SK-N-DZ (cell line): ENCODE results near the gene AMER2.

Source experiments
- DNase-seq: peaks from one replicate; pipeline ENCODE4 v3.0.0-alpha.2; 2015; ENCODE audit warnings: low spot score

The AMER2 gene

GRCh38 chr13:25151626-25152195 is 20.4 kb downstream of the AMER2 start:
- no peak for DNase-seq

GRCh38 chr13:25149711-25150110 is 22.4 kb downstream of the AMER2 start:
- DNase-seq: no peak

GRCh38 chr13:25148402-25148771 is 23.7 kb downstream of the AMER2 start:
- DNase-seq: no peak

GRCh38 chr13:25147638-25148401 is 24.3 kb downstream of the AMER2 start:
- DNase-seq: no peak

GRCh38 chr13:25143706-25144105 is 28.4 kb downstream of the AMER2 start:
- no peak for DNase-seq

DNA sequence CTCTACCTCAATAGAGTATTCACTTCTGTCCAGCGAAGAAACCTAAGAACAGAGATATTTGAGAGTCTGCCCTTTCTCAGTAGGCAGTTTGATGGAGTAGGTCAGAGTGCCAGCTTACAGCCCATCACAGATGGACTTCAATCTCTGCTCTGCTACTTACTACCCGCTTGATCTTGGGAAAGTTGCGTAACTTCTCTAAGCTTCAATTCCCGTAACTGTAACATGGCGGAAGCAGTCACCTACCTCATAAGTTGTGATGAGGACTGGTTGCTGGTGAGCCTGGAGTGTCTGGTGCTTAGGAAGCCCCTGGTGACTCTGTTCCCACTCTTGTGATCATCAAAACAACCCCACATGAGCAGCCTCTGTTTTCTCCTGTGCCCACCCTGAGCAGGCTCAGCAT is 31.0 kb downstream of the AMER2 start:
- DNase-seq: no peak

DNA sequence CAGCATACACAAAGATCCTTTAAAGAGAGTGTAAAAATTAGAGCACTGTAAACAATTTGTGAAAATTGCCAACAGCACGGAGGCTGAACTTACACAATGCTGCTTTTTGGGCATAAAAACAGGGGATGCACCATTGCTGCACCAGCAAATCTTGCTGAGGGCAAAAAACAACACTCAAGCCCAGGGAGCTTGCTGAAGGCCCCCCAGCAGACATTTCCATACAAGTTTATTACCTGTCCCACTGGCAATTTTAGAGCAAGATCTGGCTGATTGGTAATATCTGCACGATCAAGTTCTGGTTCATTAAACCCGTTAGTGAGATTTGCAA is 34.3 kb downstream of the AMER2 start:
- DNase-seq: no peak

DNA sequence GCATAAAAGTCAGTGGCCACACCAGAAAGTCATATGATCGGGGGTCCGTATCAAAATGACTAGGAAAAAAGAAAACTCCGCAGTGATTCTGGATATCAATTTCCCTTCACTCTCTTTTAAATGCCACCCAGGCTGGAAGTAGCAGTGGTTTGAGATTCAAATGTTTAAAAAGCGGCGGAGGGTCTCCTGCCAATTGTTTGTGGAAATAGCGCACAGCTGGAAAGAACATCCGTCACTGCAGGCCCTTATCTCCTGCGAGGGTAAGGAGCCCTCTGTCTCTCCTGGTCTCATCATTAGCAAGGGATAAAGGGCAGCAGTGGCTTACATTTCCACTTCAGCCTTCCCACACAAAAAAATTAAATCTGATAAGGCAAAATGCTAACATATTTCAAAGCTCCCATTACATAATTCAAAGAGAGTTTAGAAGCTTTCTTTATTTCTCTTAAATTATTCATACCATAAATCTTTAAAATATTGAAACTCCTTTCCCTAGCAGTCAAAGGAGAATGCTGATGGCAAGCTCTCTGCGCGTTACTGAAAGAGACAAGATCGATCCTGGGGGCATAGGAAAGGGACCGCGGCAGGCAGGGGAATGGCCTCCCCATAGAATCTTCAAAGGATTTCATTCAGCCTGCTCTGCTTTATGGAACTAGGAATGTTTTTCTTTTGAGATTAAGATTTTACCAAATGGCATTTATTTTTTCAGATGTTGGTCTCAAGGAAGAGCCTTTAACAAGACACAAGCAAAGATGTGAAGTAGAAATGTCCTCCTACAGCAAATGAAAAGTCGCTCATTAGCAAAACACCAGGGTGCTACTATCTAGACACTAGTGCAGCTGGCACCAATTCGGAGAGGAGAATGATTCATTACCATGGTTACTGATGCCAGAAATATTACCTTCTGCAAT is 35.0 kb downstream of the AMER2 start:
- DNase-seq: no peak

- no peak for DNase-seq
Measured at GRCh38 chr13:25135896-25136295, 36.2 kb downstream of the AMER2 start.

DNA sequence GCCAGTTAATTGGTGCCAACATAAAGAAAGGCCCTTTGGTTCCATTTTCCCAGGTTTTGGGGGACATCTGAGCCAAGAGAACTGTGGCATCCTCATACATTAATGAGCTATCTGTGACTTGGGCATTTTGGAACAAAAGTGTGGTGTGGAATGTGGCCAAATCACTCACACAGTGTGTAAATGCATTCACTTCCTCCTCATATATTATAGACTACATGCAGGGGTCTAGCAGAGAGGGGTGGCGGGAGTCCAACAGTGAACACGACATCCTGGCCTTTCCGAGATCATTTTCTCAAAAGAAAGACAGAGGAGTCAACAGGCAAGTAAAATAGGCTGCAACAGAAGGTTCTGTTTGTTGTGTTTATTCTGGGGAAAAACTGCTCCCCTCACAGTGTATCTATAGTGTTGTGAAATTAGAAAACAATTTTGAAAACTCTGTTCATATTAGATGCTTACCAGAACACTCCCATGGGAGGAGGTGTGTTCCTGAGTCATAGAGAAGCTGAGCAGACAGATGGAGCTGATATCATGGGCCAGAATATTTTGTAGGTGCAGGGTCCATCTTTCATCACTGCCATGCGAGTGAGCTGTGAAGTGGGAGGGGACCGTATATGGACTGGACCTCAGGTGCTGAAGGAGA is 39.2 kb downstream of the AMER2 start:
- DNase-seq: no peak

DNA sequence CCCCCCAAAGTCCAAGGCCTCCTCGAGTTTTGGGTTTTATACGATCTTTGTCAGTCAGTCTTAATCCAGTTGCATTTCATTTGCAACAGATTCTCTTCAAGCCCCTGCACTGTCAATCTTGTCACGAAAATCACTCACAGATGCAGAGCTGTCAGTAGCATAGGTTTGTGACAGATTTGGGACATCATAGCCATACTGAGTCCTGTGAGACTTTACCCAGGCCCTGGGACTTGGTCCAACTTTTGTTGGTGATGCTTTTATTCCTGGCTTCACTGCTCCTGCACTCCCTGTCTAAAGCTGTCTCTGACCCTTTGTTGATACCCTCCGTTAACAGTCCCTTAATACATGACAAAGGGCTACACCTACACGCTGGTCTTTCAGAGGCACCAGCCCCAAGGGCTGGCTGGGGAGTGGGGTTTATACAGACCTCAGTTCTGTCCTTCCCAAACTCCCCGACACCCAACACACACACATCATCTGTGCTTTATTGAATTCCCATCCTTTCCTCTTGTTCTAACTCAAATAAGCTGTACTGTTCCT is 40.1 kb downstream of the AMER2 start:
- DNase-seq: no peak

DNA sequence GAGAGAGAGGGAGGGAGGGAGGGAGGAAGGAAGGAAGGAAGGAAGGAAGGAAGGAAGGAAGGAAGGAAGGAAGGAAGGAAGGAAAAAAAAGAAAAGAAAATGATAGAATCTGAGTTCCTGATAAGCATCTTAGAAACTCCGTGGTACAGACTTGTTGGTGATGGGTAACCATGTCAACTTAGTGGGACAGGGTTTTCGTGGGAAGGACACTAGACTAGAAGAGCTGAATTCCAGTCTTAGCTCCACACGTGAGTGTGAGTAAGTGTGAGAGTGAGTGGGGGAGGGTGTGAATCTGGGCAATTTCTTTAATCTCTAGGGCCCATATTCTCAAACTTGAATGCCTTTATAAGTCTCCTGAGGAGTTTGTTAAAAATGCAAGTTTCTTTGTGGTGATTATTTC is 41.1 kb downstream of the AMER2 start:
- no peak for DNase-seq

DNA sequence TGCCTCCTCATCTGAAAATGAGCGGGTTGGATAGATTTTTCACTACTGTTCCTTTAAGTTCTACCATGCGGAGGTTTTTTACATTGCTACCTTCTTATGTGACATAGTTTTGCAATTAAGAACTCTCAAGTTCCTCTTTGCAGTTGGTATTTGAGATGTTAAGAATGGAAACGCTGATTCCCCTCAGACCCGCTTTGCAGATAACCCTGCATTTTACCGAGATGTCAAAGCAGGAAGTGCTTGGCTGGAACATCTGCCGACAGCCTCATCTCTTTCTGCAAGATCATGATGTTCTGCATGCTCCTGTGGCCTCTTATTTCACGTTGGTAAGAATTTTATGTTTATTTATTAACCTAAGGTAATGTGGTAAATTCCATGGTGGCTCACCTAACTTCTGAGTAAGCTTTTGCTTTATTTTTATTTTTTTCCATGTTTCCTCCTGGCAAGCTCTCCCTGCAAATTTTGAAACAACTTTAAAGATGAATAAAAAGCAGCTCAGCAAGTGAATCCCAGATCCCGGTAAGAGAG is 53.6 kb downstream of the AMER2 start:
- DNase-seq: no peak

- no peak for DNase-seq
Measured at GRCh38 chr13:25117312-25117711, 54.8 kb downstream of the AMER2 start.

DNA sequence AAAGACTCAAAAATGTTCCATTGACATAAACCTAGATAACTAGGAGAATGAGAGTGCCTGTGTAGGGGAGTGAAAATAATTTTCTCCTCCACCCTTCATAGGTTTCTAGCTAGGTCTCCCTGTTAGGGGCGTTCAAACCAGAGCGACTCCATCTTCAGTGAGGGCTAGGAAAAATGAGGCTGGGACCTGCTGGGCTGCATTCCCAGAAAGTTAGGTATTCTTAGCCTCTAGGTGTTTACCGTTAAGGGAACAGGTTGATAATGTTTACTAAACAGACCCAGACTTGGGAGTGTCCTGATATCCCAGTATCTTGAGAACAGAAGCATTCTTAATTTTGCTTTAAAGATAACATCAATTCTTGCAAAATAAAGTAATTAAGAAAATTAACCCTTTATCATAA is 56.0 kb downstream of the AMER2 start:
- no peak for DNase-seq

- DNase-seq: peak; percentile 62
Measured at GRCh38 chr13:25114220-25114619, 57.9 kb downstream of the AMER2 start.

- no peak for DNase-seq
Measured at GRCh38 chr13:25112695-25113255, 59.3 kb downstream of the AMER2 start.
